ENCODE measurements around the gene AUNIP.

DNA sequence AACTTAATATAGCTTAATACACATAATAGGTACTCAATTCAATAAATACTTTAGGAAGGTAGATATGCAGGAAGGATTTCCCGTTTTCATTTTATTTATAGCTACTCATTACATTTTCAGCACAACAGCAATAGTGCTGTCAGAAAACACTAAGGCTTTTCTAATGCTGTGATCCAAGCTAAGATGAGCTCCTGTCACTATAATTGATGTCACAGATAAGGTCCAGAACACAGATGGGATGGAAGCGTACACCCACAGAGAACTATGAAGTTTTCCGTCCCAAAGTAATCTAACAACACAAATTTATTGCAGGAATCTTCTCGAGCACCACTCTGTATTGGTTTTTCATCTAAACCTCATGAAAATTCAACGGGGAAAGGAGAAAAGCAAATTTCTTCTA is 13.6 kb downstream of the AUNIP start:
- TF ChIP-seq POLR2A (IDR thresholded peaks at IDR 0.05; ENCODE audit: low read length) = no peak
- TF ChIP-seq GATA1 (IDR thresholded peaks at IDR 0.05; ENCODE audit: low read depth, low read length) = no peak
